H9 (cell line): ENCODE data around the gene IL1R2. TPM values are rescaled to one million over a fixed set of nuclear protein-coding genes. Genes with fewer than 3 reads are reported as not detected.

Experiments
- DNase-seq: peaks from one replicate; pipeline ENCODE4 v3.0.0-alpha.2; 2017
- H2AFZ ChIP-seq: one replicate; pipeline ENCODE4 v1.6.1; 2013; ENCODE audit warnings: mild to moderate bottlenecking, low read length, control low read depth, moderate library complexity
- H2AK5ac ChIP-seq: 2 replicates; pipeline ENCODE4 v1.6.1; 2013; ENCODE audit warnings: low read length, control low read depth, mixed read lengths; ENCODE audit not compliant: insufficient read length
- H2BK120ac ChIP-seq: one replicate; pipeline ENCODE4 v1.6.1; 2013; ENCODE audit warnings: low read depth, mild to moderate bottlenecking, low read length, control low read depth, inconsistent platforms; ENCODE audit not compliant: poor library complexity, severe bottlenecking
- H2BK12ac ChIP-seq: 2 replicates; pipeline ENCODE4 v1.6.1; 2013; ENCODE audit warnings: low read length, control low read depth, mixed read lengths, low read depth; ENCODE audit not compliant: insufficient read length
- H2BK15ac ChIP-seq: 2 replicates; pipeline ENCODE4 v1.6.1; 2013; ENCODE audit warnings: low read depth, low read length, control low read depth
- H2BK20ac ChIP-seq: one replicate; pipeline ENCODE4 v1.6.1; 2013; ENCODE audit warnings: low read depth, mild to moderate bottlenecking, low read length, control low read depth, inconsistent platforms; ENCODE audit not compliant: poor library complexity, severe bottlenecking
- H2BK5ac ChIP-seq: 2 replicates; pipeline ENCODE4 v1.6.1; 2013; ENCODE audit warnings: low read length, control low read depth, mixed read lengths; ENCODE audit not compliant: insufficient read length
- H3K14ac ChIP-seq: 2 replicates; pipeline ENCODE4 v1.6.1; 2013; ENCODE audit warnings: low read length, control low read depth; ENCODE audit not compliant: insufficient read depth
- H3K18ac ChIP-seq: 2 replicates; pipeline ENCODE4 v1.6.1; 2013; ENCODE audit warnings: low read depth, mild to moderate bottlenecking, mixed read lengths, low read length, control low read depth; ENCODE audit not compliant: insufficient read length
- H3K23ac ChIP-seq: 2 replicates; pipeline ENCODE4 v1.6.1; 2013; ENCODE audit warnings: low read length, control low read depth, mixed read lengths, low read depth; ENCODE audit not compliant: insufficient read length
- H3K23me2 ChIP-seq: 2 replicates; pipeline ENCODE4 v1.6.1; 2013; ENCODE audit warnings: low read depth, mild to moderate bottlenecking, mixed read lengths, low read length, control low read depth; ENCODE audit not compliant: insufficient read length, poor library complexity, severe bottlenecking
- H3K27ac ChIP-seq: 2 replicates; pipeline ENCODE4 v1.5.1; 2013; ENCODE audit warnings: low read length, control low read depth, mixed read lengths, low read depth; ENCODE audit not compliant: insufficient read length
- H3K27me3 ChIP-seq: 2 replicates; pipeline ENCODE4 v1.6.1; 2013; ENCODE audit warnings: low read length, control low read depth, inconsistent platforms; ENCODE audit not compliant: insufficient read depth
- H3K4ac ChIP-seq: 2 replicates; pipeline ENCODE4 v1.6.1; 2013; ENCODE audit warnings: low read depth, mild to moderate bottlenecking, control low read depth, inconsistent platforms, low read length, moderate library complexity
- H3K4me1 ChIP-seq: 2 replicates; pipeline ENCODE4 v1.6.1; 2013; ENCODE audit warnings: low read length, control low read depth, inconsistent platforms; ENCODE audit not compliant: insufficient read depth
- H3K4me2 ChIP-seq: 2 replicates; pipeline ENCODE4 v1.6.1; 2013; ENCODE audit warnings: low read length, control low read depth, mixed read lengths; ENCODE audit not compliant: insufficient read length, insufficient read depth
- H3K56ac ChIP-seq: 2 replicates; pipeline ENCODE4 v1.6.1; 2013; ENCODE audit warnings: low read depth, mild to moderate bottlenecking, mixed read lengths, low read length, control low read depth; ENCODE audit not compliant: insufficient read length
- H3K79me1 ChIP-seq: 2 replicates; pipeline ENCODE4 v1.6.1; 2013; ENCODE audit warnings: low read depth, mild to moderate bottlenecking, moderate library complexity, low read length, control low read depth, inconsistent platforms; ENCODE audit not compliant: insufficient read depth, poor library complexity, severe bottlenecking
- H3K79me2 ChIP-seq: 2 replicates; pipeline ENCODE4 v1.6.1; 2013; ENCODE audit warnings: low read length, control low read depth, inconsistent platforms; ENCODE audit not compliant: insufficient read depth
- H3K9ac ChIP-seq: 2 replicates; pipeline ENCODE4 v1.6.1; 2013; ENCODE audit warnings: low read length, control low read depth, mixed read lengths; ENCODE audit not compliant: insufficient read length; ENCODE audit errors: extremely low read depth
- H3K9me3 ChIP-seq: one replicate; pipeline ENCODE4 v1.6.1; 2013; ENCODE audit warnings: low read depth, low read length, inconsistent platforms; ENCODE audit not compliant: control insufficient read depth
- H3T11ph ChIP-seq: one replicate; pipeline ENCODE4 v1.6.1; 2013; ENCODE audit warnings: mild to moderate bottlenecking, low read length, control low read depth, inconsistent platforms
- H4K20me1 ChIP-seq: one replicate; pipeline ENCODE4 v1.6.1; 2013; ENCODE audit not compliant: control insufficient read depth, insufficient read length, insufficient read depth
- H4K5ac ChIP-seq: 2 replicates; pipeline ENCODE4 v1.6.1; 2013; ENCODE audit warnings: low read depth, mild to moderate bottlenecking, mixed read lengths, low read length, control low read depth; ENCODE audit not compliant: insufficient read length
- H4K8ac ChIP-seq: replicated peaks from 2 replicates; pipeline ENCODE4 v1.6.1; 2013; ENCODE audit warnings: low read length, control low read depth, mixed read lengths, low read depth; ENCODE audit not compliant: insufficient read length
- H4K91ac ChIP-seq: 2 replicates; pipeline ENCODE4 v1.6.1; 2013; ENCODE audit warnings: low read depth, mild to moderate bottlenecking, moderate library complexity, mixed read lengths, low read length, control low read depth; ENCODE audit not compliant: insufficient read length
- H3K27ac Mint-ChIP-seq, 3 experiments: 2 replicates in 2 of 3; 3 replicates in 1 of 3; pipeline ENCODE4 v1.8.0; 2020 to 2021; ENCODE audit warnings: mixed read lengths in 3 of 3, mild to moderate bottlenecking in 1 of 3, moderate library complexity in 1 of 3
- H3K27me3 Mint-ChIP-seq: 2 replicates; pipeline ENCODE4 v1.8.0; 2021; ENCODE audit warnings: low read depth, mild to moderate bottlenecking, moderate library complexity, mixed read lengths
- H3K36me3 Mint-ChIP-seq, 3 experiments: 2 replicates in 2 of 3; 3 replicates in 1 of 3; pipeline ENCODE4 v1.8.0; 2020 to 2021; ENCODE audit warnings: low read depth in 3 of 3, mixed read lengths in 3 of 3; ENCODE audit not compliant: insufficient read depth in 1 of 3
- H3K4me1 Mint-ChIP-seq, 2 experiments: 2 replicates each; pipeline ENCODE4 v1.8.0; 2020; ENCODE audit warnings: mixed read lengths in 2 of 2
- H3K4me3 Mint-ChIP-seq, 2 experiments: 2 replicates in 1 of 2; 3 replicates in 1 of 2; pipeline ENCODE4 v1.8.0; 2020 to 2021; ENCODE audit warnings: mild to moderate bottlenecking in 2 of 2, mixed read lengths in 2 of 2, moderate library complexity in 1 of 2
- H3K9me3 Mint-ChIP-seq, 2 experiments: 2 replicates in 1 of 2; 3 replicates in 1 of 2; pipeline ENCODE4 v1.8.0; 2020; ENCODE audit warnings: mild to moderate bottlenecking in 2 of 2, mixed read lengths in 2 of 2, moderate library complexity in 1 of 2
- WGBS: extraction: QIAGEN DNeasy Blood & Tissue Kit; methylation state at CpG from one replicate; pipeline ENCODE4 v1.1.7; 2013; ENCODE audit warnings: missing lambda C conversion rate, low lambda C conversion rate, mixed read lengths; ENCODE audit not compliant: insufficient read length; ENCODE audit errors: extremely low coverage; 5-methylcytosine and 5-hydroxymethylcytosine counted together
- total RNA-seq: library from RNA; stranded (reverse); gene quantifications from 2 replicates; pipeline ENCODE4 v1.2.1, GENCODE V29; 2021
- TF ChIP-seq, protein P1 (sequence below): fragments of 200-600 bp; sonication (generic); conservative IDR thresholded peaks from 3 replicates; pipeline ENCODE4 v1.8.0; 2021; ENCODE audit warnings: antibody characterized with exemption, mild to moderate bottlenecking

Gene IL1R2
- total RNA-seq, 1 experiment from 2014 or later: not detected

DNA sequence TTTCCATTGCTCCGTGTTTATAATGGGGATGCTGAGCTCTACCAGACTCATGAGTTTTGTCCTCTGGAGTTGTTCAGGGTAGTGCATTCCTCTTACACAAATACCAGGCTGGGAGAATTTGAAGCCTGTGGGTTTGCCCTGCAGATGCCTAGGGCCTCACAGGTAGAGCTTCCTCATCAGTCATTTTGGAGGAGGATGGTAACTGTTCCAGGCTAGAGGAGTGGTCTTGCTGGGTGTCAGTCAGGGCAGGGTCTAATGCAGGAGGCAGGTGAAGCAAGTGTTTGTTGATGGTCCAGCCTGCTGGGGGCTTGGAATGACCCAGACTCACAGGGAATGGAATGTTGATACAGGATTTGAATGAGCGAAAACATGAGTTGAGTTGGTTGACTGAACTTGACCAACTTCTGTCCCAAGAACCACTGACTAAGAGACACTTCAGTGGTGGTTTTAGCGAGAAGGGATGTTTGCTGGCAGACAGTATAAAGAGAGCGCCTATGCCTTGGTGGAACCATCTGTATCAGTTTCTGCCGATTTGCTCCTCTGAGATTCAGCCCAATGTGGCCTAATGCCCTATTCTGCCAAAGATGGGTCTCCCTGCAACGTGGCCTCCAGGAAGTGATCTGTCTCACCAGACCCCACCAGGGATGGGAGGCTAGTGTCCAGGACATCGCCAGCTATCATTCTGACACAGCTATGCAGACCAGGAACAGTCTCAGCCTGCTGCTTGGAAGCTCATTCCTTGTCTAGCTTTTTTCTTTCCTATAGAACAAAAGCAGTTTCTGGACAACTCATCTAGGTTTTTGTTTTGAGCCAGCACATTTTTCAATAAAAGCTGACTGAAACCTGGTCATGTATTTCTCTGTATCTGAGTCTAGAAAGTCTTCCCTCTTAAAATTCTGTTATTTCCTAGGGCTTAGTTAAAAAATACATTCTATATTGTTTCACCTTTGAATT is 9.3 kb downstream of the IL1R2 start:
- no peak overlapping the region for H3K23ac ChIP-seq
- H3K9ac ChIP-seq: no peak overlapping the region
- H3K79me2 ChIP-seq: no peaks in the 10 kb centered on the region
- no peaks in the 10 kb centered on the region for H3K79me1 ChIP-seq
- Mint-ChIP-seq H3K9me3 (no peaks in the 10 kb centered on the region), H3K4me3 (no peak overlapping the region), H3K27ac (no peak overlapping the region; a peak in 1 of 7 replicates), H3K36me3 (no peaks in the 10 kb centered on the region), H3K4me1 (peaks cover 0 to 1% of the 10 kb centered on the region in 2 experiments; a peak in 1 of 4 replicates), H3K27me3 (peaks cover 6% of the 10 kb centered on the region)
- no CpG with 5 or more reads among the region's 7 CpGs for WGBS
- H3K14ac ChIP-seq: no peak overlapping the region
- no peak overlapping the region for H2AFZ ChIP-seq
- H3K27ac ChIP-seq: no peak overlapping the region
- no peak overlapping the region for H2AK5ac ChIP-seq
- H2BK120ac ChIP-seq: no peak overlapping the region
- no peaks in the 10 kb centered on the region for H3K23me2 ChIP-seq
- TF ChIP-seq, protein P1, sequence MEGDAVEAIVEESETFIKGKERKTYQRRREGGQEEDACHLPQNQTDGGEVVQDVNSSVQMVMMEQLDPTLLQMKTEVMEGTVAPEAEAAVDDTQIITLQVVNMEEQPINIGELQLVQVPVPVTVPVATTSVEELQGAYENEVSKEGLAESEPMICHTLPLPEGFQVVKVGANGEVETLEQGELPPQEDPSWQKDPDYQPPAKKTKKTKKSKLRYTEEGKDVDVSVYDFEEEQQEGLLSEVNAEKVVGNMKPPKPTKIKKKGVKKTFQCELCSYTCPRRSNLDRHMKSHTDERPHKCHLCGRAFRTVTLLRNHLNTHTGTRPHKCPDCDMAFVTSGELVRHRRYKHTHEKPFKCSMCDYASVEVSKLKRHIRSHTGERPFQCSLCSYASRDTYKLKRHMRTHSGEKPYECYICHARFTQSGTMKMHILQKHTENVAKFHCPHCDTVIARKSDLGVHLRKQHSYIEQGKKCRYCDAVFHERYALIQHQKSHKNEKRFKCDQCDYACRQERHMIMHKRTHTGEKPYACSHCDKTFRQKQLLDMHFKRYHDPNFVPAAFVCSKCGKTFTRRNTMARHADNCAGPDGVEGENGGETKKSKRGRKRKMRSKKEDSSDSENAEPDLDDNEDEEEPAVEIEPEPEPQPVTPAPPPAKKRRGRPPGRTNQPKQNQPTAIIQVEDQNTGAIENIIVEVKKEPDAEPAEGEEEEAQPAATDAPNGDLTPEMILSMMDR: no peak
- no peak overlapping the region for H2BK15ac ChIP-seq
- no peak overlapping the region for H2BK5ac ChIP-seq
- H3T11ph ChIP-seq: no peak overlapping the region
- no peak overlapping the region for H4K91ac ChIP-seq
- H4K20me1 ChIP-seq: no peaks in the 10 kb centered on the region
- DNase-seq: no peak
- H4K8ac ChIP-seq: no peak overlapping the region
- H3K4ac ChIP-seq: no peak overlapping the region
- no peak overlapping the region for H3K56ac ChIP-seq
- no peaks in the 10 kb centered on the region for H3K27me3 ChIP-seq
- H3K4me1 ChIP-seq: no peaks in the 10 kb centered on the region
- H3K18ac ChIP-seq: no peak overlapping the region
- H3K4me2 ChIP-seq: no peak overlapping the region
- no peaks in the 10 kb centered on the region for H3K9me3 ChIP-seq
- H4K5ac ChIP-seq: no peak overlapping the region
- H2BK20ac ChIP-seq: no peak overlapping the region
- no peak overlapping the region for H2BK12ac ChIP-seq
